Measurements from ENCODE around the gene ARL4A.
A peak's percentile ranks its signal among the peaks of the same experiment; 100 is the strongest.
"Not testable (repeated sequence)": the region's sequence is repeated elsewhere in the genome, so short reads cannot be mapped to it uniquely, and the experiment has no call there.

ARL4A gene

GRCh38 chr7:12649348-12649747 lies 38.1 kb upstream of the ARL4A start:
- TF ChIP-seq POLR2A (IDR thresholded peaks at IDR 0.05; ENCODE audit: low read depth, low read length) = no peak
- DNase-seq (ENCODE audit: insufficient read length, low spot score) (no peak), FAIRE-seq (no peak)

DNA sequence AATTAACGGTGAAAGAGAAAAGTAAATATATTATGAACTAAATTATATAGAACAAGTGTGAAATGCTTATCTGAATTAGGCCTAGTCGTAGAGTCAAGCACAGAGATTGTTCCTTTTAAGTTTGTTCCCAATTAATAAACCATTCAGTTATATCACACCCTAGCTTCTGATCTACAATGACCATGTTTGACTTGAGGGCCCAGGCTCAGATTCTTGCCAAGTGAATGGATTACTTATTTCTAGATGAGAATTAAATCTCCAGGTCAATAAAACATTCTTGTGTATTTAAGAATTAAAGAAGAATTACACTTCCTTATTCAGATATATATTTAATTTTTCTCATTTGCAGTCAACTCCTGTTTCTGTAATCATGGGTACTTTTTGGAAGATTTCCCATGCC lies 37.4 kb upstream of the ARL4A start:
- DNase-seq (ENCODE audit: insufficient read length, low spot score) (no peak), FAIRE-seq (no peak)
- TF ChIP-seq POLR2A (IDR thresholded peaks at IDR 0.05; ENCODE audit: low read depth, low read length) = no peak

- FAIRE-seq (no peak), DNase-seq (ENCODE audit: insufficient read length, low spot score) (no peak)
- no peak for TF ChIP-seq POLR2A (IDR thresholded peaks at IDR 0.05; ENCODE audit: low read depth, low read length)
These were observed 34.3 kb upstream of the ARL4A start for GRCh38 chr7:12653110-12653509.

- DNase-seq (ENCODE audit: insufficient read length, low spot score) (no peak), FAIRE-seq (peak; percentile 95)
- TF ChIP-seq POLR2A (IDR thresholded peaks at IDR 0.05; ENCODE audit: low read depth, low read length) = no peak
These were observed 33.9 kb upstream of the ARL4A start for GRCh38 chr7:12653518-12653917.

GRCh38 chr7:12655161-12655560 lies 32.3 kb upstream of the ARL4A start:
- peak; percentile 27 for FAIRE-seq
- no peak for TF ChIP-seq POLR2A (IDR thresholded peaks at IDR 0.05; ENCODE audit: low read depth, low read length)
- no peak for DNase-seq (ENCODE audit: insufficient read length, low spot score)

- not testable (repeated sequence) for DNase-seq (ENCODE audit: insufficient read length, low spot score)
- FAIRE-seq = peak; percentile 93
These were observed 27.0 kb upstream of the ARL4A start for GRCh38 chr7:12660423-12660822.

DNA sequence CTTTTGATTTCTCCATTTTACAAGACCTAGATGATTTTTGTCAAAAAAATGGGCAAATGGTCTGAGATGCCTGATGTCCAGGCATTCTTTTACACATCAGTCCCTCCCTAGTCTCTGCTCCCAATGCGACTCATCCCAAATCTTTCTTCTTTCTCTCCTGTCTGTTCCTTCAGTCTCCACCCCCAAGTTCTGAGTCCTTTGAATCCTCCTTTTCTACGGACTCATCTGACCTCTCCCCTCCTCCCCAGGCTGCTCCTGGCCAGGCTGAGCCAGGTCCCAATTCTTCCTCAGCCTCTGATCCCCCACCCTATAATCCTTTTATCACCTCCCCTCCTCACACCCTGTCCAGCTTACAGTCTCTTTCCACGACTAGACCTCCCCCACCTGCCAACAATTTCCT lies 26.4 kb upstream of the ARL4A start:
- not testable (repeated sequence) for DNase-seq (ENCODE audit: insufficient read length, low spot score); FAIRE-seq

- TF ChIP-seq POLR2A (IDR thresholded peaks at IDR 0.05; ENCODE audit: low read depth, low read length) = no peak
- FAIRE-seq (no peak), DNase-seq (ENCODE audit: insufficient read length, low spot score) (no peak)
These were observed 25.9 kb upstream of the ARL4A start for GRCh38 chr7:12661581-12661980.

GRCh38 chr7:12670000-12670729 lies 17.3 kb upstream of the ARL4A start:
- FAIRE-seq (peak; percentile 23), DNase-seq (ENCODE audit: insufficient read length, low spot score) (no peak)
- TF ChIP-seq POLR2A (IDR thresholded peaks at IDR 0.05; ENCODE audit: low read depth, low read length) = no peak

GRCh38 chr7:12670743-12671520 lies 16.5 kb upstream of the ARL4A start:
- DNase-seq (ENCODE audit: insufficient read length, low spot score) (no peak), FAIRE-seq (peak; percentile 11)
- TF ChIP-seq POLR2A (IDR thresholded peaks at IDR 0.05; ENCODE audit: low read depth, low read length) = no peak

- not testable (repeated sequence) for DNase-seq (ENCODE audit: insufficient read length, low spot score); FAIRE-seq
These were observed 14.0 kb upstream of the ARL4A start for GRCh38 chr7:12673436-12673835.

DNA sequence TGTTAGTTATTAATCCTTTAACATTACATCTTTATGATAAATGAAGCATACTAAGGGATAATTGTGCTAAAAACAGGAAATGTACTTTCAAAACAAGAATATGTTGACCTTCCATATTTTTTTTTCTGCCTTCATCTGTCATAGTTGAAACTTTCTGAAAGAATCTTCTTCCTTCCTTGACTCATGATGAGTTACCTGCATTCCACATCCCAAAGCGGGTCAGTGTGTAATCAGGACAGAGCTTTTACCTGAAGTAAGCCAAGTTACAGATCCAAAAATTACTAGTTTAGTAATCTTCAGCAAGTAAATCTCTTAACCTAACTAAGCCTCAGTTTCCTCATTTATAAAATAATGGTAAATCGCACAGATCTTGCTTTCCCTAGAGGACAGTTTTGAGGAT lies 13.4 kb upstream of the ARL4A start:
- no peak for TF ChIP-seq POLR2A (IDR thresholded peaks at IDR 0.05; ENCODE audit: low read depth, low read length)
- DNase-seq (ENCODE audit: insufficient read length, low spot score) (no peak), FAIRE-seq (peak; percentile 72)

DNA sequence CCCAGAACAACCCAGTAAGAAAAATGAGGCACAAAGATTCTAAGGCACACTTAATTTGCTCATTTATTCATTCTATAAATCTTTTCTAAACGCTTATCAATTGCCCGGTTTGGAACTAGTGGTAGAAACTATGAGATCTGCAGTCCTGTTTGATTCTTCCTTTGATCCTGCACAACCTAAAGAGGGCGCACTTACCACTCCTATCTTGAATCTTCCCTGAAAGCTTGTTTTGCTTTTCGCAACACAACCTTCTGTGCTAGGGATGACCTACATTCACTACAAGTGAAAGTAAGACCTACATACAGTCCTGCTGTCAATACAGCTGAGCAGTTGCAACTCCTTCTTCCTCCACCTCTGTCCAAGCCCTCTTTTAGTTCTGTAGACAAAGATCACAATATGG lies 12.6 kb upstream of the ARL4A start:
- TF ChIP-seq POLR2A (IDR thresholded peaks at IDR 0.05; ENCODE audit: low read depth, low read length) = no peak
- FAIRE-seq = peak; percentile 96
- DNase-seq (ENCODE audit: insufficient read length, low spot score) = no peak

- FAIRE-seq (no peak), DNase-seq (ENCODE audit: insufficient read length, low spot score) (no peak)
- TF ChIP-seq POLR2A (IDR thresholded peaks at IDR 0.05; ENCODE audit: low read depth, low read length) = no peak
These were observed 3.5 kb upstream of the ARL4A start for GRCh38 chr7:12683678-12684585.
